OCI-LY1 (cell line): ENCODE data around the gene OGFOD1.

Experiments used
- H2AFZ ChIP-seq: fragments of 200-600 bp; sonication (generic), shearing (Covaris generic); 2 replicates; pipeline ENCODE4 v1.6.0; 2014; ENCODE audit warnings: antibody characterized with exemption, mild to moderate bottlenecking, low read length
- H3F3A ChIP-seq: fragments of 200-600 bp; sonication (generic), shearing (Covaris generic); 2 replicates; pipeline ENCODE4 v1.6.0; 2014; ENCODE audit warnings: mild to moderate bottlenecking, antibody characterized with exemption, low read length, moderate library complexity; ENCODE audit not compliant: insufficient read depth
- H3K27ac ChIP-seq: fragments of 200-600 bp; sonication (generic); 2 replicates; pipeline ENCODE4 v1.5.1; 2014; ENCODE audit warnings: low read length, mixed run types, mild to moderate bottlenecking, low read depth; ENCODE audit not compliant: poor library complexity, severe bottlenecking
- H3K27me3 ChIP-seq: fragments of 200-600 bp; sonication (generic); 2 replicates; pipeline ENCODE4 v1.6.0; 2014; ENCODE audit warnings: antibody characterized with exemption, mild to moderate bottlenecking, low read length, moderate library complexity; ENCODE audit not compliant: insufficient read depth
- H3K36me3 ChIP-seq: fragments of 200-600 bp; sonication (generic); 2 replicates; pipeline ENCODE4 v1.6.1; 2014; ENCODE audit warnings: mild to moderate bottlenecking, antibody characterized with exemption, low read length, moderate library complexity, mixed read lengths; ENCODE audit not compliant: insufficient read depth
- H3K4me1 ChIP-seq: fragments of 200-600 bp; sonication (generic); 2 replicates; pipeline ENCODE4 v1.5.1; 2014; ENCODE audit warnings: mild to moderate bottlenecking, low read length, moderate library complexity; ENCODE audit not compliant: insufficient read depth, severe bottlenecking
- H3K4me2 ChIP-seq: fragments of 200-600 bp; sonication (generic), shearing (Covaris generic); 2 replicates; pipeline ENCODE4 v1.6.1; 2014; ENCODE audit warnings: low read length
- H3K4me3 ChIP-seq: fragments of 200-600 bp; sonication (generic); 2 replicates; pipeline ENCODE4 v1.5.1; 2014; ENCODE audit warnings: low read length, low read depth, mild to moderate bottlenecking, mixed read lengths; ENCODE audit not compliant: poor library complexity, severe bottlenecking
- H3K79me2 ChIP-seq: fragments of 200-600 bp; shearing (Covaris generic); 2 replicates; pipeline ENCODE4 v1.6.1; 2016; ENCODE audit warnings: mixed run types, low read length, mixed read lengths; ENCODE audit not compliant: insufficient read depth
- H3K9ac ChIP-seq: fragments of 200-600 bp; sonication (generic), shearing (Covaris generic); 2 replicates; pipeline ENCODE4 v1.6.1; 2014; ENCODE audit warnings: mild to moderate bottlenecking, low read length, mixed read lengths
- H3K9me2 ChIP-seq: fragments of 200-600 bp; sonication (generic), shearing (Covaris generic); 2 replicates; pipeline ENCODE4 v1.6.1; 2014; ENCODE audit warnings: low read depth, mild to moderate bottlenecking, low read length, mixed read lengths
- H3K9me3 ChIP-seq: fragments of 200-600 bp; shearing (Covaris generic); 2 replicates; pipeline ENCODE4 v1.6.1; 2014; ENCODE audit warnings: low read length, mixed read lengths
- H4K20me1 ChIP-seq: fragments of 200-600 bp; sonication (generic), shearing (Covaris generic); 2 replicates; pipeline ENCODE4 v1.6.0; 2016; ENCODE audit warnings: mild to moderate bottlenecking, low read length; ENCODE audit not compliant: insufficient read depth
- EZH2 ChIP-seq: fragments of 200-600 bp; sonication (generic), shearing (Covaris generic); IDR thresholded peaks from 2 replicates; pipeline ENCODE4 v1.8.0; 2017; ENCODE audit warnings: borderline replicate concordance, mixed run types, mild to moderate bottlenecking, antibody characterized with exemption, low read length, moderate library complexity, mixed read lengths
- TF ChIP-seq, protein P1 (sequence below): fragments of 200-600 bp; sonication (generic), shearing (Covaris generic); IDR thresholded peaks from 2 replicates; pipeline ENCODE4 v1.5.1; 2017; ENCODE audit warnings: mild to moderate bottlenecking, antibody characterized with exemption, low read length, moderate library complexity, mixed read lengths

The OGFOD1 gene

DNA sequence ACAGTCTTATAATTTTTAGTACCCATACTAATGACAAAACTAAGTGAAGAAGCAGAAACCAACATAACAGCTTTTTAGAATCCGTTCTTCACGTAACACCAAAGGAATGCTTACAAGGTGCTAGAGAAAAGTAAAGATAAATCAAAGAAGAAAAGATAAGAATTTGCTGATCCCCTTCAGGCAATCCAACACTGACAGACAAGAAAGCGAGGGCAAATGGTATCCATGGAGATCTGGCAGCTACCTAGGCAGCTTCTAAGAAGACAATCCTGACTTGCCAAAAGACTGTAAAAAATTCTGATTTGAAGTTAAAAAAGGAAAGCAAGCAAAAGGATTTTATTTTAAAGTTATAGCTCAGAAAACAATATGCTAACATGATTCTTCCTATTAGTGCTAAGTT, 53.8 kb downstream of the OGFOD1 start:
- no peak overlapping the region for H3K4me2 ChIP-seq
- H3K9ac ChIP-seq: no peak overlapping the region
- H4K20me1 ChIP-seq: no peaks in the 10 kb centered on the region

DNA sequence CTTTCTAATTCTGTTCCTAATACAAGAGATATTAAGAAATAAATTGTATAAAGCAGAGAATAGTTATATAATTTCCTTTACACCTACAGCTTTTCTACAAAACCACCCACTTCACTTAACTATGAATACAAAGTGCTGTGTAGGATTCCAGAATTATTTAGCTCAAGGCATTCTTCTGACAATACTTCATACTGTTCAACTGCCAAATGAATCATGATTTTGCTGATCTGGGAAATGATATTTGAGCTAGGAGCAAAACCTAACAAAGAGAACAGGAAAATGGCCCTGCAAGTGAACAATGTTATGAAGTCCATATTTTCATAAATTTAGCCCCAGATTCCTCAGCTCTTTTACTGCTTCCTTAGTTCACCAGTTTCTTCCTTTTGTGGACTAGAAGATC, 55.6 kb downstream of the OGFOD1 start:
- Histone ChIP-seq H3K9me3 (no peaks in the 10 kb centered on the region), H3K27ac (no peak overlapping the region), H3K4me2 (no peak overlapping the region), H2AFZ (no peak overlapping the region), H3K79me2 (no peaks in the 10 kb centered on the region), H3K36me3 (peaks cover 26% of the 10 kb centered on the region), H3K9ac (no peak overlapping the region), H3K4me1 (no peaks in the 10 kb centered on the region), H3K4me3 (no peak overlapping the region), H3K27me3 (no peaks in the 10 kb centered on the region), H3F3A (no peaks in the 10 kb centered on the region), H4K20me1 (no peaks in the 10 kb centered on the region), H3K9me2 (no peaks in the 10 kb centered on the region)
- no peak for TF ChIP-seq EZH2
- TF ChIP-seq, protein P1, sequence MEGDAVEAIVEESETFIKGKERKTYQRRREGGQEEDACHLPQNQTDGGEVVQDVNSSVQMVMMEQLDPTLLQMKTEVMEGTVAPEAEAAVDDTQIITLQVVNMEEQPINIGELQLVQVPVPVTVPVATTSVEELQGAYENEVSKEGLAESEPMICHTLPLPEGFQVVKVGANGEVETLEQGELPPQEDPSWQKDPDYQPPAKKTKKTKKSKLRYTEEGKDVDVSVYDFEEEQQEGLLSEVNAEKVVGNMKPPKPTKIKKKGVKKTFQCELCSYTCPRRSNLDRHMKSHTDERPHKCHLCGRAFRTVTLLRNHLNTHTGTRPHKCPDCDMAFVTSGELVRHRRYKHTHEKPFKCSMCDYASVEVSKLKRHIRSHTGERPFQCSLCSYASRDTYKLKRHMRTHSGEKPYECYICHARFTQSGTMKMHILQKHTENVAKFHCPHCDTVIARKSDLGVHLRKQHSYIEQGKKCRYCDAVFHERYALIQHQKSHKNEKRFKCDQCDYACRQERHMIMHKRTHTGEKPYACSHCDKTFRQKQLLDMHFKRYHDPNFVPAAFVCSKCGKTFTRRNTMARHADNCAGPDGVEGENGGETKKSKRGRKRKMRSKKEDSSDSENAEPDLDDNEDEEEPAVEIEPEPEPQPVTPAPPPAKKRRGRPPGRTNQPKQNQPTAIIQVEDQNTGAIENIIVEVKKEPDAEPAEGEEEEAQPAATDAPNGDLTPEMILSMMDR: no peak

More for the DNA sequence above, 53.8 kb downstream of the OGFOD1 start:
- Histone ChIP-seq H3K4me1 (no peaks in the 10 kb centered on the region), H3K27ac (no peak overlapping the region), H3F3A (no peaks in the 10 kb centered on the region), H2AFZ (no peak overlapping the region), H3K9me2 (no peaks in the 10 kb centered on the region), H3K79me2 (no peaks in the 10 kb centered on the region), H3K4me3 (no peak overlapping the region), H3K36me3 (peaks cover 35% of the 10 kb centered on the region; the same call in 1 of the 2 replicates), H3K9me3 (no peaks in the 10 kb centered on the region), H3K27me3 (no peaks in the 10 kb centered on the region)
- TF ChIP-seq, protein P1: no peak
- TF ChIP-seq EZH2: no peak

DNA sequence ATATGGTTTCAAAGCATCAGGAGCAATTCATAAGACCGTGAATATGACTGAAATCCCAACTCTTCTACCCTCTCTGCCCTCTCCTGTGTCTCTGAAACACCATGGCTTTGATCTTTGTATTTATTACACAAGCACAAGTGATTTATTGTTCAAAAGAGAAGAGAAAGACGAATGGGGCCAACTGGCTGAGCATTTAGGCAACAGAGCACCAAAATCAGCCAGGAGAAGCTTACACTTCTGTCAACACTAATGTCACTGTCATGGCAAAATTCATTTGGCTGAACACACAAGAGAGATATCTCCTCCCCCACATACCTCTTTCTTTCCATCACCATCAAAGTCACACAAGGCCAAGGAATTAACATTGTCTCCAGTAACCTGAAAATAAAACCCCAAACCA, 59.2 kb downstream of the OGFOD1 start:
- Histone ChIP-seq H3K4me1 (no peaks in the 10 kb centered on the region), H3K79me2 (no peaks in the 10 kb centered on the region), H3K9ac (no peak overlapping the region), H4K20me1 (no peaks in the 10 kb centered on the region), H3K9me2 (no peaks in the 10 kb centered on the region), H3K4me3 (no peak overlapping the region), H2AFZ (no peak overlapping the region), H3F3A (no peaks in the 10 kb centered on the region), H3K27me3 (no peaks in the 10 kb centered on the region), H3K4me2 (no peak overlapping the region), H3K9me3 (no peaks in the 10 kb centered on the region), H3K36me3 (peaks cover 8% of the 10 kb centered on the region), H3K27ac (no peak overlapping the region)
- TF ChIP-seq EZH2: no peak

DNA sequence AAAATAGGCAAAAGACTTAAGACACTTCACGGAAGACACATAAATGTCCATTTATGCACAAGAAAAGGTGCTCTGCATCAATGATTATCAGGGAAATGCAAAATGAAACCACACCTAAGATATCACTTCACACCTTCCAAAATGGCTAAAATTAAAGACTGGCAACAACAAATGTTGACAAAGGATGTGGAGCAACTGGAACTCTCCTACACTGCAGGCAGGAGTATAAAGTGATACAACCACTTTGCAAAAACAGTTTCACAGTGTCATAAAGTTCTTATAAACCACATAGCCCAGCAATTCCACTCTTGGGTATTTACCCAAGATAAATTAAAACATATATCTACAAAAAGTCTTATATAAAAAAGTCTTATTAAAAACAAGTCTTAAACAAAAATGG, 60.7 kb downstream of the OGFOD1 start:
- TF ChIP-seq, protein P1: no peak
- no peak for TF ChIP-seq EZH2
- H3K4me1 ChIP-seq: no peaks in the 10 kb centered on the region
- H3K27ac ChIP-seq: no peak overlapping the region
- H4K20me1 ChIP-seq: no peaks in the 10 kb centered on the region
- H3K4me3 ChIP-seq: no peak overlapping the region
- H3K27me3 ChIP-seq: no peaks in the 10 kb centered on the region
- peaks cover 4% of the 10 kb centered on the region; the same call in 1 of the 2 replicates for H3K36me3 ChIP-seq
- H2AFZ ChIP-seq: no peak overlapping the region
- no peak overlapping the region for H3K9ac ChIP-seq
- H3K79me2 ChIP-seq: no peaks in the 10 kb centered on the region
- H3F3A ChIP-seq: no peaks in the 10 kb centered on the region
- H3K9me2 ChIP-seq: no peaks in the 10 kb centered on the region
- H3K9me3 ChIP-seq: no peaks in the 10 kb centered on the region
- H3K4me2 ChIP-seq: no peak overlapping the region
